GOT3 (cell line): ENCODE measurements around the gene DNAJC5.
"Not testable (repeated sequence)": the region's sequence is repeated elsewhere in the genome, so short reads cannot be mapped to it uniquely, and the experiment has no call there.

ENCODE experiments used
- DNase-seq: peaks from one replicate; lab custom pipeline; 2025; ENCODE audit warnings: mixed read lengths; lab: John Stamatoyannopoulos, UW

Gene DNAJC5

GRCh38 chr20:63911176-63911575, 16.2 kb downstream of the DNAJC5 start:
- no peak for DNase-seq

DNA sequence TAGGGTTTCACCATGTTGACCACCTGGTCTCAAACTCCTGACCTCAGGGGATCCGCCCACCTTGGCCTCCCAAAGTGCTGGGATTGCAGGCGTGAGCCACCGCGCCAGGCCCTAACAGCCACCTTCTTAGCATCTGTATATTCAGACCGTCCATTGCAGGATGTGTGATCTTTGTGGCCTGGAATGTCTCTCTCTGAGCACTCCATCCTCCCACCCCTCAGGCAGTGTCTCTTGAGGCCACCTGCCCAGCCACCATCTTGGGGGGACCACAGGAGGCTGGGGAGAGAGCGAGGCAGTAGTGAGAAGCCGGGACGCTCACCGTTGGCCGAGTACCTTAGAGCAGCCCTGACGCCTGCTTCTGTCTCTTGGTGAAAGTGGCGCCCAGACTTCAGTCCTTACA, 18.8 kb downstream of the DNAJC5 start:
- no peak for DNase-seq

DNA sequence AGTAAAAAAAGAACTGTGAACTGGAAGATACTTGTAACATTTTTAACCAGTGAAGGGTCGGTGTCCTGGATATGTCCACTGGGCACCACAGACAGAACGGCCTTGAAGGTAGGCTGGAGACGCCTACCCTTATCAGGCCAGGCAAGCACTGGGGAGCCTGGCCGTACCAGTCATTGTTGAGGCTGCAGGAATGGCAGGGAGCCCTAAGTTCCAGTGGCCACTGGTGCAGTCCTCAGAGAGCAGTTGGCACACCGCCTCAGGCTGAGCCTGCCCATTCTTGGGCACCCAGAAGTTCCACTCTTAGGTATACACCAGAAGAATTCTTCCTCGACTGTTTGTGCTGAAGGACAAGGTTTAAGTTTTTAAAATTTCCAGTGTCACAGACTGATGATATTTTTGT, 20.5 kb downstream of the DNAJC5 start:
- no peak for DNase-seq

- DNase-seq: not testable (repeated sequence)
Measured at GRCh38 chr20:63916371-63916939, 21.5 kb downstream of the DNAJC5 start.

GRCh38 chr20:63917811-63918210, 22.9 kb downstream of the DNAJC5 start:
- no peak for DNase-seq

- no peak for DNase-seq
Measured at GRCh38 chr20:63919130-63919529, 24.2 kb downstream of the DNAJC5 start.

- DNase-seq: no peak
Measured at GRCh38 chr20:63920226-63920625, 25.3 kb downstream of the DNAJC5 start.

- no peak for DNase-seq
Measured at GRCh38 chr20:63923651-63924050, 28.7 kb downstream of the DNAJC5 start.

DNA sequence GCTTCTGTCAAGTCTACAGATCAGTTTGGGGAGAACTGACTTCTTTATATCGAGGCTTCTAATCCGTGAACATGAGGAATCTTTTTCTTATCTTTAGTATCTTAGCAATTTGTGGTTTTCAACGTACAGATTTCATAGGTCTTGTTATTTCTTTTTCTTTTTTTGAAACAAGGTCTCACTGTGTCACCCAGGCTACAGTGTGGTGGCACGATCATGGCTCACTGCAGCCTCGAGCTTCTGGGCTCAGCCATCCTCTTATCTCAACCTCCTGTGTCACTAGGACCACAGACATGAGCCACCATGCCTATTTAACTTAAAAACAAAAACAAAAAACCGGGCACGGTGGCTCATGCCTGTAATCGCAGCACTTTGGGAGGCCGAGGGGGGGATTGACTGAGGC, 29.3 kb downstream of the DNAJC5 start:
- DNase-seq: no peak

GRCh38 chr20:63926298-63926697, 31.4 kb downstream of the DNAJC5 start:
- no peak for DNase-seq

- DNase-seq: no peak
Measured at GRCh38 chr20:63929071-63929470, 34.1 kb downstream of the DNAJC5 start.

DNA sequence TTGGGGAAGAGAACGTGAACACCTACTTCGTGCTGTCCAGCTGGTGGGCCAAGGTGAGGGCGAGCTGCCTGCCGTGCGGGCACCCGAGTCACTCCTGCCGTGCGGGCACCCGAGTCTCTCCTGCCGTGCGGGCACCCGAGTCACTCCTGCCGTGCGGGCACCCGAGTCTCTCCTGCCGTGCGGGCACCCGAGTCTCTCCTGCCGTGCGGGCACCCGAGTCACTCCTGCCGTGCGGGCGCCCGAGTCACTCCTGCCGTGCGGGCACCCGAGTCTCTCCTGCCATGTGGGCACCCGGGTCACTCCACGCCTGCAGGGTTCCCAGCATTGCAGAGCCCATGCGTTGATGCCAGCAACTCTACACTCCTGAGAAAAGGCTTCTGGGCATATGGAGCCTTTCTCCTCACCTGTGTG, 34.6 kb downstream of the DNAJC5 start:
- DNase-seq: not testable (repeated sequence)

- DNase-seq: no peak
Measured at GRCh38 chr20:63930971-63931553, 36.1 kb downstream of the DNAJC5 start.

GRCh38 chr20:63931735-63932134, 36.8 kb downstream of the DNAJC5 start:
- DNase-seq: no peak

- no peak for DNase-seq
Measured at GRCh38 chr20:63932606-63933160, 37.8 kb downstream of the DNAJC5 start.

- DNase-seq: no peak
Measured at GRCh38 chr20:63933646-63934045, 38.7 kb downstream of the DNAJC5 start.

DNA sequence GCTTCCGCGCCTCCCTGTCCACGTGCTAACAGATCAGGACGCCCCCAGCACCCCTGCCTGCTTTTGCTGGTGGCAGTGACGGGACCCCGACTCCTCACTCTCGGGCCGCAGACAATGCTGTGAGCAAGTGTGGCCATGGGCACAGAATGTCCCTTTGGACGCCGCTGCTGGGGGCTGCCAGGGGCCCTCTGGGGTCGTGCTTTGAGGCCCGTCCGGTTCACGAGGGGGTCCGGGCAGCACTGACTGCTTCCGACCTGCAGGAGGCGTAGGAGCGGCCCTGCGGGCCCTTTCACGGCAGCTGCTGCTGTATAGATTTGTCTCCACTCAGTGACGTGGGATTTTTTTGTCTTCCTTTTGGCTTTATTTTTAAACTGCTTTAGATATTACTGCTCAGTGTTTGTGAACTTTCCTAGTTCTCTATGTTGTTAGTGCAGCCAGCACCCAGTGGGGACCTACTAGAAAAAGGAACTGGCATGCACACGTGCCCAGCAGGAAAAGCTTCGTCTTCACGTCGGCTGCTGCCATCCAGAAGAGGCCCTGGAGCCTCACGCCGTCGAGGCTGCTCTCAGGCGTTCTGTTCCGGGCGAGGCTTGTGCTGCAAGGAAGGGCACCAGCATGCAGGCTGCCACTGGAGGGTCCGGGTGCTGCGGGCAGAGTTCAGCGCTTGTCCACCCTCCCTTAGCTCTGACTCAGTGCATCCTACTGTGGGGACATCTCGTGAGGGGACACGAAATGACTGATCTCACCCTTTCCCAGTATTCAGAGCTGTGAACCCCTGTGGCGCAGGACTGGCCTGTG, 39.5 kb downstream of the DNAJC5 start:
- no peak for DNase-seq

- DNase-seq: no peak
Measured at GRCh38 chr20:63935447-63935846, 40.5 kb downstream of the DNAJC5 start.

DNA sequence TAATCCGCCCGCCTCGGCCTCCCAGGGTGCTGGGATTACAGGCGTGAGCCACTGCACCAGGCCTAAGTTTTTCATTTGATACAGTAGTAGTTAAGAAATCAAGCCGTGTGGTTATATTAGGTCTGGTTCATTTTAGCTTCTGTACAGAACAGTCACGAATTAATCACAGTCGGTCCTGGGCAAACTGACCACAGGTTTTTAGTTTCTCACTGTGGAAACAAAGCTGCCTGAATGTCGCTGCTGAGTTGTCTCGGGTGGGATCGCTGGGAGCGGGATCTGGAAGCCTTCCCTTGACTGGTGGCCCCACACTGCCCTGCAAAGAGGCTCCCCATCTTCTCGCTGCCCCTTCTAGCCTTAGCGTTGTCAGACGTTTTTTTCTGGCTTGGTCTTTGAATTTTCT, 42.7 kb downstream of the DNAJC5 start:
- DNase-seq: no peak

DNA sequence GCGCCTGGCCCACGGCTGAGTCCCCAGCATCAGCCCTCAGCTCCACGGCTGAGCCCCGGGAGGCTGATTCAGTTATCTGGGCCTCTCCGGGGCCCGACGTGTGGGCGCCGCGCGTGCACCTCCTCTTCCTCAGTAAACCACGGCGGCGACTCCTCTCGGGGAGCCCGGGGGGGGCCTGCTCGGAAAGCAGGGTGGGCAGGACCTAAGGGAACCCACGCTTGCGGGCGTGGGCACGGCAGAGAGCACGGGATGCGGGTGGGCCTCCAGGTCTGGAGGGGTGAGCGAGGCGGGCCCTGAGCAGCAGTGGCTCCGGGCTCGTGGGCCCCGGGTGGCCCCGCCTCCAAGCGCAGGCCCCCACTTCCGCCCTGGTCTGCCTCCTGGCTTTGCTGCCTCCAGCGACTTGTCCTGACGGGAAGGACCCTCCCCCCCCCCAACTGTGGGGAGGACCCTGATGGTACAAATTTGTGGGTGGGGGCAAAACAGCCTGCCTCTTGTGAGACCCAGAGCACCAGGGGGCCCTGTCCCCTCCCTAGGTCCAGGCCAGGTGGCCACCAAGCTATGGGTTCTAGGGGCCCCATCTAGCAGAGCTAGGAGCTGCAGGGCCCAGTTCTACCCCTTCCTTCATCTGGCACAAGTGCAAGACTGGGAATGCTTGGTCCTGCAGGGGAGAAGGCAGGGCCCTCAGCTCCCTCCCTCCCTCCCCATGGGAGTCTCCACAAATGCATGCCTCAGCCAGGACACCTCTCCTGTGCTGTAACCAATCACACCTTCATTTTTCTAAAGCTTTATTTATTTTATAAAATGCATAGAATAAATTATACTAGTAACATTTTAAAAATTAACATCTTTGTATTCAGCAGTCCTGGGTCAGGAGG, 44.4 kb downstream of the DNAJC5 start:
- no peak for DNase-seq

- DNase-seq: no peak
Measured at GRCh38 chr20:63940071-63940471, 45.1 kb downstream of the DNAJC5 start.
